Calu3 (cell line): ENCODE measurements around the gene ITM2B. TPM values are rescaled to one million over a fixed set of nuclear protein-coding genes. Genes with fewer than 3 reads are reported as not detected.

Source experiments
- total RNA-seq: library from RNA; stranded (reverse); gene quantifications from 2 replicates; pipeline ENCODE4 v1.2.3, GENCODE V29; 2022

The ITM2B gene
- total RNA-seq, 1 experiment from 2014 or later = 362 TPM

Other genes starting within 250 kb of the ITM2B start
- 35.8 and 36.7 TPM in 2 replicates for gene SUCLA2, start 231.9 kb upstream of the ITM2B start, total RNA-seq
- gene NUDT15, start 195.5 kb upstream of the ITM2B start, total RNA-seq = 19.2 and 19.4 TPM in 2 replicates
- gene MED4, start 138.1 kb upstream of the ITM2B start, total RNA-seq = 28.5 and 31.9 TPM in 2 replicates
- 38.8 and 44.9 TPM in 2 replicates for gene RB1, start 70.5 kb downstream of the ITM2B start, total RNA-seq
- 16.4 TPM in 2 replicates for gene LPAR6, start 179.9 kb downstream of the ITM2B start, total RNA-seq